ENCODE data around the gene FAM53A.
A peak's percentile ranks its signal among the peaks of the same experiment; 100 is the strongest.

FAM53A gene

DNA sequence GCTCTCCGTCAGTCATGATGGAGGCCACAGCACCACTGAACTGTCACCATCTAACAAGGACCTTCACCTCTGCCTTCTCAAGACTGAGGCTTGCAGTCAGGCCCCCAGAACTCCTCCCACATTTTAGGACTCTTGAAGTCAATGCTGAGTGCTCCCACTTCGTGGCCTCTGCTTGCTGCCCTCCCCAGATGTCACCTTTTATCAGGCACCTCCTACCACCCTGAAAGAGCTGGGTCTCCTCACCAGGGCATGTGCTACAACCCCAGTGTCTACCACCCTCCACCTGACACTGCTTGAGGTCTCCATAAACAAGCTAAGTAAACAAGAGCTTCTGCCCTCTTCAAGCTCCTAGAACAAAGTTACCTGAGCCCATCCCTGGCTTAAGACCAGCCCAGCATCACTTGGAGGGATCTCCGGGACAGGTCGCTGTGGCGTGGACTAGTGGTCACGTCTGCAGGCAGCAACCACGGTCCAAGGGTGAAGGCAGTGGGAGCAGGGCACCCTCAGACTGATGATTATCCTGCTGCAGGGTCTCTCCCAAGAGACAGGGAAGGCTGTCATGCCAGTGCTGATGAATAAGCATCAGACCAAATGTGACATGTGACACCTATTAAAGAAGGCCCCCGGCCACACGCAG, 7.7 kb upstream of the FAM53A start:
- Histone ChIP-seq H3K36me3 (ENCODE audit: control insufficient read depth, insufficient read depth, low read length) (peaks cover 25% of the 10 kb centered on the region), H3K4me3 (replicated peaks; ENCODE audit: low read depth, low read length) (no peak overlapping the region), H3K27me3 (replicated peaks; ENCODE audit: control insufficient read depth, insufficient read depth, low read length) (no peaks in the 10 kb centered on the region)
- no peak for DNase-seq (ENCODE audit: extremely low read depth, insufficient read length)
- TF ChIP-seq, protein P1, sequence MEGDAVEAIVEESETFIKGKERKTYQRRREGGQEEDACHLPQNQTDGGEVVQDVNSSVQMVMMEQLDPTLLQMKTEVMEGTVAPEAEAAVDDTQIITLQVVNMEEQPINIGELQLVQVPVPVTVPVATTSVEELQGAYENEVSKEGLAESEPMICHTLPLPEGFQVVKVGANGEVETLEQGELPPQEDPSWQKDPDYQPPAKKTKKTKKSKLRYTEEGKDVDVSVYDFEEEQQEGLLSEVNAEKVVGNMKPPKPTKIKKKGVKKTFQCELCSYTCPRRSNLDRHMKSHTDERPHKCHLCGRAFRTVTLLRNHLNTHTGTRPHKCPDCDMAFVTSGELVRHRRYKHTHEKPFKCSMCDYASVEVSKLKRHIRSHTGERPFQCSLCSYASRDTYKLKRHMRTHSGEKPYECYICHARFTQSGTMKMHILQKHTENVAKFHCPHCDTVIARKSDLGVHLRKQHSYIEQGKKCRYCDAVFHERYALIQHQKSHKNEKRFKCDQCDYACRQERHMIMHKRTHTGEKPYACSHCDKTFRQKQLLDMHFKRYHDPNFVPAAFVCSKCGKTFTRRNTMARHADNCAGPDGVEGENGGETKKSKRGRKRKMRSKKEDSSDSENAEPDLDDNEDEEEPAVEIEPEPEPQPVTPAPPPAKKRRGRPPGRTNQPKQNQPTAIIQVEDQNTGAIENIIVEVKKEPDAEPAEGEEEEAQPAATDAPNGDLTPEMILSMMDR (IDR thresholded peaks at IDR 0.05; ENCODE audit: insufficient read depth, low read length, poor library complexity, severe bottlenecking): no peak

DNA sequence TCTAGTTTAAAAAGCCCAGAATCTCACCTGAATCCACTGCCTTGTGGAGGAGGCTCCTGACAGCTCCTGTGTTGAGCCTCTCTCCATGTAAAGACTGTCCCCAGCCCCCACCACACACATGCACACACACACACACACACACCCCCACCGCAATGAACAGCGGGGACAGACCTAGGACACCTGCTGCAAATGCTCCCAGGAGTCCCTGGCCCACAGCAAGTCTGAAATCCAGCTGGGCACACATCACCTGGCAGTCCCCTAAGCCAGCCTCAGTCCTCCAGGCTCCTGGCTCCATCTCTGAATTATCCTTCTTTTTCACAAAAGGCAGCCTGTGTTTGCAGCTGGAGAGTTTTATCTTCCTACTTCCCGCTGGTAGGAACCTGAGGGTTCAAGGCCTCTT, 6.6 kb upstream of the FAM53A start:
- H3K4me3 ChIP-seq (replicated peaks; ENCODE audit: low read depth, low read length): no peak overlapping the region
- TF ChIP-seq, protein P1 (IDR thresholded peaks at IDR 0.05; ENCODE audit: insufficient read depth, low read length, poor library complexity, severe bottlenecking): no peak
- DNase-seq (ENCODE audit: extremely low read depth, insufficient read length): no peak
- H3K36me3 ChIP-seq (ENCODE audit: control insufficient read depth, insufficient read depth, low read length): peaks cover 22% of the 10 kb centered on the region
- H3K27me3 ChIP-seq (replicated peaks; ENCODE audit: control insufficient read depth, insufficient read depth, low read length): no peaks in the 10 kb centered on the region

DNA sequence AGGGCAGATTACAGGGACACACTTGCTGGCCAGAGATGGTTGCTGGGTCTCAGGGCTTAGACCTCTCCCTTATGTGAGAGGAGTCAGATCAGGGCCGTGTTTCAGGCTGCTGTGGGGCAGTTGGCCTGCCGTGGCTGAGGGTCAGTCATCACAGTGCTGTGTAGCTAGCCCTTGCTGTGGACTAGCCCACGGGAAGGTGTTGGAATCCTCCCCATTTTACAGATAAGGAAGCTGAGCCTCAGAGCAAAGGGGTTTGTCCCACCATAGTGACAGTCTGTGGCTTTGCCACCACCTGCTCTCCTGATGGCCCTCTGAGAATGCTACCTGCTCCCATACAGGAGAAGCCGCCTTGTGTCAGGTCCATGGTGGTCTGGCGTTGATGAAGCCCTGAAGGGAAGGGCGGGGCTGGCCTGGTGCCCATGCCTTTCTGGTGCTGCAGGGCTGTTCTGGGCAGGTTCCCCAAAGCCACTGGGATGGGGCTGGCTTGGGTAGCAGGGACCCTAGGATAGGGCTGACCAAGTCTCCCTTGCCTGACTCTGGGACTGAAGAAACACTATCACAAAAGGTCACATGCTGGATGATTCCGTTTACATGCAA, 2.4 kb upstream of the FAM53A start:
- peaks cover 8% of the 10 kb centered on the region for H3K36me3 ChIP-seq (ENCODE audit: control insufficient read depth, insufficient read depth, low read length)
- no peak for DNase-seq (ENCODE audit: extremely low read depth, insufficient read length)
- TF ChIP-seq, protein P1 (IDR thresholded peaks at IDR 0.05; ENCODE audit: insufficient read depth, low read length, poor library complexity, severe bottlenecking): no peak
- no peaks in the 10 kb centered on the region for H3K27me3 ChIP-seq (replicated peaks; ENCODE audit: control insufficient read depth, insufficient read depth, low read length)
- H3K4me3 ChIP-seq (replicated peaks; ENCODE audit: low read depth, low read length): no peak overlapping the region

DNA sequence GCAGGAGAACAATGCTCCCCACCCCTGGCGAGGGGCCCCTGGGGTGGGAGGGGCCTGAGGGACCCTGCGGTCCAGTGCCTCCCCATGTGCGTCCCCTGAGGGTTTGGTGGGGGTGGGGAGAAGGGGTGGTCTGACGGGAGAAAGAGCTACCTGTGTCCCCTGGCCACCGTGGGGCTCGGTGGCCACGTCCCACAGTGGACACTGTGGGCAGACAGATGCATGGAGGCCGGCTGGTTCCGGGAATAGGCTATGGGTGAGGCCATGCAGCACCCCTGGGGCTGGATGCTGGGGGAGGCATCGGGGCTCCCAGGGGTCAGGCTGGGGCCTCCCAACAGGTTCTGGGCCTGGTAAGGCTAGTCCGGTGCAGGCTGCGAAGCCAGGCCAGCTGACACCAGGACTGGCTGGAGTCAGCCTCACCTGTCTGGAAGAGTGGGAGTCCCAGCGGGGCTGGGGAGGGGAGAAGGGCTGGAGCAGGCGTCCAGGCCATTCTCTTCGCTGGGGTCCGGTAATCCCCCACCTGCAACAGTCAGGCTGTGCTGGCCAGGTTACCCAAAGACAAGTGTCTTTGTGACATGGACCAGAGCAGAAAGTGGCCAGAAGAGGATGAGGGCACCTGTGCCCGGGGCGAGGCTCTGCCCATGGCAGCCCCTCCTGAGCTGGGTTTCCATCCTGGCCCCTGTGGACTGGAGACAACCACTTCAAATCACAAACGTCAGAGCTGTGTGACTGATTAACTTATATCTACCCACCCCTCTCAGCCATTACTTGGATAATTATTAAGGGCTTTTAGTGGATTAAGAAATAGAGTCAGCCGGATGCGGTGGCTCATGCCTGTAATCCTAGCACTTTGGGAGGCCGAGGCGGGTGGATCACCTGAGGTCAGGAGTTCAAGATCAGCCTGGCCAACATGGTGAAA, 1.4 kb upstream of the FAM53A start:
- peak; percentile 22 for DNase-seq (ENCODE audit: extremely low read depth, insufficient read length)
- Histone ChIP-seq H3K36me3 (ENCODE audit: control insufficient read depth, insufficient read depth, low read length) (no peaks in the 10 kb centered on the region; the same call in 1 of the 2 replicates), H3K4me3 (replicated peaks; ENCODE audit: low read depth, low read length) (no peak overlapping the region), H3K27me3 (replicated peaks; ENCODE audit: control insufficient read depth, insufficient read depth, low read length) (no peaks in the 10 kb centered on the region)
- TF ChIP-seq, protein P1 (IDR thresholded peaks at IDR 0.05; ENCODE audit: insufficient read depth, low read length, poor library complexity, severe bottlenecking): no peak

DNA sequence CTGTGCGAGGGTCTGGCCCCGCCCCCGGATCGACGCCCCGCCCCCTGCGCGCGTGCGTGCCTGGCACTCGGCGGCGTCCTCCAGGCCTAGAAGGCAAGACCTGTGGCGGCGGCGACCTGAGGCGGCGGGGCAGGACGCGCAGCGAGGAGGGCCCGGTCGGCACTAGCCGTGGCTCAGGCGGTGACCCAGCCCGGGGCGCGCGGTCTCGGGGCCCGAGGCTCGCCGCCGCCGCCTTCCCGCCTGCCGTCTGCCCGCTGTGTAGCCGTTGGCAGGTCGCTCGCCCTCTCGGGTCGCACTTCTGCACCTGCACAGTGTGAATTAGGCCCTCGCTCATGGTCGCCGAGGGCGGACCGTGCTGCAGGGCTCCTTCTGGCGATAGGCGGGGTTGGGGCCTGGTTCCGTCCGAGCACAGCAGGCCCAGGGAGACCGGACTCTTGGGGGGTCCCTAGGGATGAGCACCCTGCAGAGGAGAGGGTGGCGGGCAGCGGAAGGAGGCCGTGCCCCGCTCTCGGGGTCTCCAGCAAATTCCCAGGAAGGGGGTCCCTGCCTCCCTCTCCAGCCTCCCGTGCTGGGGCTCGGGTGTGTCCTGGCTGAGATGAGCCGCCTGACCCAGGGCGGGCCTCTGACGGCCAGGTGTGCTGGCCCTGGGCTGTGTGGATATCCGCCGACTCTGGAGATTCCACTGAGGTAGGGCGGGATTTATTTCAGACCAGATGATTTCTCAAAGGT, 557 bp upstream of the FAM53A start:
- TF ChIP-seq, protein P1 (IDR thresholded peaks at IDR 0.05; ENCODE audit: insufficient read depth, low read length, poor library complexity, severe bottlenecking): no peak
- peak overlapping the region; percentile 56 for H3K4me3 ChIP-seq (replicated peaks; ENCODE audit: low read depth, low read length)
- DNase-seq (ENCODE audit: extremely low read depth, insufficient read length): no peak

More for the DNA sequence above, 557 bp upstream of the FAM53A start:
- H3K36me3 ChIP-seq (ENCODE audit: control insufficient read depth, insufficient read depth, low read length): no peaks in the 10 kb centered on the region; the same call in 1 of the 2 replicates
- H3K27me3 ChIP-seq (replicated peaks; ENCODE audit: control insufficient read depth, insufficient read depth, low read length): no peaks in the 10 kb centered on the region
